ENCODE measurements around the gene ALOX15. TPM values are rescaled to one million over a fixed set of nuclear protein-coding genes. Genes with fewer than 3 reads are reported as not detected.

Gene ALOX15
- total RNA-seq, 1 experiment from 2014 or later: not detected

DNA sequence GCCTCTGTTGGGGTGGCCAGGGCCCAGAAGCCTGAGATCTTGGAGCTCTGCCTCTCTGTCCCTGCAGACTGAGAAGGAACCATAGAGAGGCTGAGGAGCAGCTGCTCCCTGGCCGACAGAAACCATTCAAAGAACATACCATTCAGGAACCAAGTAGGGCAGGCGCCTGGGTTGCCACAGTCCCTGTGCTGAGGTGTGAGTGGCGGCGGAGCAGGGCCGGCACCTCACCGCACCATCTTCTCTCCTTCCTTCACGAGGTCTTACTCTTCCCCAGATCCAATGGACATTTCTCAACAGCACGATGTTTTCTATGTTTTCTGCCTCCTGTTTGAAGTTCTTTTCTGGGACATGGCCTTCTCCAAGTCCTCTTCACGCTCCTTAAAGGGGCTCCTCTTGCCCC is 22.8 kb upstream of the ALOX15 start:
- no peak overlapping the region for H3K27ac ChIP-seq (ENCODE audit: low read length)
- no peaks in the 10 kb centered on the region for H3K36me3 ChIP-seq (ENCODE audit: low read depth, low read length)
- no peaks in the 10 kb centered on the region for H4K20me1 ChIP-seq (ENCODE audit: low read length)
- no peaks in the 10 kb centered on the region for H3K4me1 ChIP-seq (ENCODE audit: insufficient read depth, low read length)
- no TSS peak for BruUV-seq (replicated peaks)
- no peak overlapping the region for H3K4me3 ChIP-seq (ENCODE audit: low read length)
- H2AFZ ChIP-seq (ENCODE audit: low read length): no peak overlapping the region
- TF ChIP-seq CTCF (conservative IDR thresholded peaks at IDR 0.05; ENCODE audit: low read depth, low read length) (no peak), EZH2 (IDR thresholded peaks at IDR 0.05; ENCODE audit: low read length, unreplicated experiment) (no peak), EZH2phosphoT487 (IDR thresholded peaks at IDR 0.05; ENCODE audit: borderline replicate concordance, low read length) (no peak)
- no peak overlapping the region for H3K9ac ChIP-seq (ENCODE audit: low read length)
- no peaks in the 10 kb centered on the region for H3K9me3 ChIP-seq (ENCODE audit: low read length)
- ChIA-PET CTCF (no interaction called here), POLR2A (ENCODE audit: unreplicated experiment) (no interaction called here)
- H3K27me3 ChIP-seq (ENCODE audit: low read length): no peaks in the 10 kb centered on the region
- ATAC-seq (no peak), DNase-seq (no peak)
- H3K9me2 ChIP-seq (replicated peaks; ENCODE audit: low read length): no peaks in the 10 kb centered on the region
- intact Hi-C loops (cut with micrococcal nuclease): no loop called here
- no peak overlapping the region for H3K4me2 ChIP-seq (ENCODE audit: low read length)
- no peaks in the 10 kb centered on the region for H3F3A ChIP-seq (ENCODE audit: low read length, unreplicated experiment)
- no peaks in the 10 kb centered on the region for H3K79me2 ChIP-seq (ENCODE audit: low read length)

DNA sequence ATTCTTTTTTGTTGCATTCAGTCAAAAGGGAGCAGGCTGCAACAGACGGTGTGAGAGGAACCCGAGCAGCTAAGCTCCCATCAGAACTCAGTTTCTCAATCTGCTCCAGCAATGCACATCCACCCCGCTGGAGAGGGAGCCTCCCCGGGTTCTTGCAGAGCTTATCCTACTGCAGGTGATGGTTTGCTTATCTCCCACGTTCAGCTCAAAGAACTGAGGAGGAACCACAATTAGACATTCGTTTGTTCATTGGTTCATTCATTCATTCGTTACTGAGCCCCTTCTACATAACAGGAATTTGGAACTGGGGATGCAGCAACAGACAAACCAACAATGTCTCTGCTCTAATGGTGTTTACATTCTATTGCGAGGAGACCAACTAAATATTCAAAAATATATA is 22.2 kb upstream of the ALOX15 start:
- H3K79me2 ChIP-seq (ENCODE audit: low read length): no peaks in the 10 kb centered on the region
- H3K4me2 ChIP-seq (ENCODE audit: low read length): no peak overlapping the region
- H3K9me2 ChIP-seq (replicated peaks; ENCODE audit: low read length): no peaks in the 10 kb centered on the region
- H3K36me3 ChIP-seq (ENCODE audit: low read depth, low read length): no peaks in the 10 kb centered on the region
- no peaks in the 10 kb centered on the region for H3F3A ChIP-seq (ENCODE audit: low read length, unreplicated experiment)
- no peak overlapping the region for H3K9ac ChIP-seq (ENCODE audit: low read length)
- CTCF ChIA-PET: no interaction called here
- H3K4me3 ChIP-seq (ENCODE audit: low read length): no peak overlapping the region
- H3K27ac ChIP-seq (ENCODE audit: low read length): no peak overlapping the region
- ATAC-seq (no peak), DNase-seq (no peak)
- BruUV-seq (replicated peaks): no TSS peak
- no peak overlapping the region for H2AFZ ChIP-seq (ENCODE audit: low read length)
- no peaks in the 10 kb centered on the region for H3K9me3 ChIP-seq (ENCODE audit: low read length)
- POLR2A ChIA-PET (ENCODE audit: unreplicated experiment): no interaction called here
- no peak for TF ChIP-seq EZH2 (IDR thresholded peaks at IDR 0.05; ENCODE audit: low read length, unreplicated experiment)
- no peak for TF ChIP-seq EZH2phosphoT487 (IDR thresholded peaks at IDR 0.05; ENCODE audit: borderline replicate concordance, low read length)
- no peak for TF ChIP-seq CTCF (conservative IDR thresholded peaks at IDR 0.05; ENCODE audit: low read depth, low read length)
- no peaks in the 10 kb centered on the region for H3K27me3 ChIP-seq (ENCODE audit: low read length)
- H3K4me1 ChIP-seq (ENCODE audit: insufficient read depth, low read length): no peaks in the 10 kb centered on the region
- intact Hi-C loops (cut with micrococcal nuclease): no loop called here
- no peaks in the 10 kb centered on the region for H4K20me1 ChIP-seq (ENCODE audit: low read length)

- POLR2A ChIA-PET (ENCODE audit: unreplicated experiment): no interaction called here
- intact Hi-C loops (cut with micrococcal nuclease): no loop called here
- CTCF ChIA-PET: no interaction called here
These were observed 17.2 kb upstream of the ALOX15 start for GRCh38 chr17:4658478-4659305.

More at GRCh38 chr17:4658478-4659305, 17.2 kb upstream of the ALOX15 start:
- no peak overlapping the region for H3K9ac ChIP-seq (ENCODE audit: low read length)
- no peaks in the 10 kb centered on the region for H3K36me3 ChIP-seq (ENCODE audit: low read depth, low read length)
- TF ChIP-seq EZH2 (IDR thresholded peaks at IDR 0.05; ENCODE audit: low read length, unreplicated experiment) (no peak), EZH2phosphoT487 (IDR thresholded peaks at IDR 0.05; ENCODE audit: borderline replicate concordance, low read length) (no peak), CTCF (conservative IDR thresholded peaks at IDR 0.05; ENCODE audit: low read depth, low read length) (no peak)
- no peak overlapping the region for H3K27ac ChIP-seq (ENCODE audit: low read length)
- no peaks in the 10 kb centered on the region for H3K4me1 ChIP-seq (ENCODE audit: insufficient read depth, low read length)
- no peaks in the 10 kb centered on the region for H3K9me3 ChIP-seq (ENCODE audit: low read length)
- DNase-seq (no peak), ATAC-seq (no peak)
- H3K27me3 ChIP-seq (ENCODE audit: low read length): no peaks in the 10 kb centered on the region
- H2AFZ ChIP-seq (ENCODE audit: low read length): no peak overlapping the region
- H3K79me2 ChIP-seq (ENCODE audit: low read length): no peaks in the 10 kb centered on the region
- no peaks in the 10 kb centered on the region for H3K9me2 ChIP-seq (replicated peaks; ENCODE audit: low read length)
- no peak overlapping the region for H3K4me3 ChIP-seq (ENCODE audit: low read length)
- no peak overlapping the region for H3K4me2 ChIP-seq (ENCODE audit: low read length)
- BruUV-seq (replicated peaks): no TSS peak
- H4K20me1 ChIP-seq (ENCODE audit: low read length): no peaks in the 10 kb centered on the region
- H3F3A ChIP-seq (ENCODE audit: low read length, unreplicated experiment): no peaks in the 10 kb centered on the region

All from PC-3 (cell line).